HCT116 (cell line): ENCODE data around the gene HMCES.

Experiments
- EZH2 ChIP-seq: fragments of 200-600 bp; sonication (generic); IDR thresholded peaks from 2 replicates; pipeline ENCODE4 v1.6.1; 2017; ENCODE audit warnings: antibody characterized with exemption, mixed run types
- POLR2A ChIP-seq: IDR thresholded peaks from 2 replicates; pipeline ENCODE4 v1.7.0; 2011; ENCODE audit warnings: borderline replicate concordance; ENCODE audit not compliant: insufficient read depth, insufficient read length; ENCODE audit errors: extremely low read depth
- TF ChIP-seq, protein P1 (sequence below), 3 experiments: fragments of 200-600 bp in 1 of 3; sonication (generic) in 1 of 3; IDR thresholded peaks in 2 of 3; conservative IDR thresholded peaks in 1 of 3; 2 replicates each; pipeline ENCODE4 v1.5.1; 2012 to 2017; ENCODE audit warnings: low read depth in 2 of 3, low read length in 2 of 3, antibody characterized with exemption in 1 of 3, borderline replicate concordance in 1 of 3, control low read depth in 1 of 3, mild to moderate bottlenecking in 1 of 3, mixed read lengths in 1 of 3, mixed run types in 1 of 3, moderate library complexity in 1 of 3; ENCODE audit not compliant: insufficient read depth in 1 of 3

DNA sequence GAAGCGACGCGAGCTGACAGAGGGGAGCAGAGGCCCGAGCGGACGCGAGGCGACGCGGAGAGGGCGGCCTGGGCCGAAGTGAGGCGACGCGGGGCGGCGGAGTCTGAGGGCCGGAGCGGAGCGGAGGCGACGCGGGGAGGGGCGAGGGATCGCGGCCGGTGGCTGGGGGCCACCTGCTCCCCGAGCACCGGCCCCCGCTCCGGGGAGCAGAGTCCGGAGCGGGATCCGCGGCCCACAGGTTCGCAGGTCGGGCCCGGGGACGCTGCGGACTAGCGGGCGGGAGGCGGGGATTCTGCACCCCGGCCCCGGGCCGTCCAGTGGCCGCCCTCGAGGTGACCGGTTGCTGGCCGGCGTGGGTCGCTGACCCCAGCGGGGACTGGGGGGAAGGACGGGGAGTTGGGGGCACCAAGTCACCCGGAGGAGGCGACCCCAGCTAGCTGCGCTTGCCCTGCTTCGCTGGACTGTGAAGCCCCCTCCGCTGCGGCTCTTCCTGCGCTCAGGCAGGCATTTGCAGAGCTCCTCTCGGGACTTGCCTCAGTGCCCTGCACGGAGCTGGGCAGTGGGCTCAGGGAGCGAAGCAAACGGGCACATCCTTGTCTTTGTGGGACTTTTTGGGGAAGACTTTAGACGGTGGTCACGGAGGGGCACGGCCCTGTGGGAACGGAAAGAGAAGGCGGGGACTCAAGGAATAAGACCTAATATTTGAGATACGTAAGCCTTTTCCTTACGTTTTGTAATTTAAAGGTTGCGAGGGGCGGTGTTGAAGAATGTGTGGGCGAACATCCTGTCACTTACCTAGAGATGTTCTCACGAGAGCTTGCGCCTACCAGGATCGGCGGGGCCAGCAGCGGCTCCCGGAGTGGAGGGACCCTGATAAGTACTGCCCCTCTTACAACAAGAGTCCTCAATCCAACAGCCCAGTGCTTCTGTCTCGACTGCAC is 566 bp downstream of the HMCES start:
- TF ChIP-seq POLR2A, result no peak
- TF ChIP-seq, protein P1, sequence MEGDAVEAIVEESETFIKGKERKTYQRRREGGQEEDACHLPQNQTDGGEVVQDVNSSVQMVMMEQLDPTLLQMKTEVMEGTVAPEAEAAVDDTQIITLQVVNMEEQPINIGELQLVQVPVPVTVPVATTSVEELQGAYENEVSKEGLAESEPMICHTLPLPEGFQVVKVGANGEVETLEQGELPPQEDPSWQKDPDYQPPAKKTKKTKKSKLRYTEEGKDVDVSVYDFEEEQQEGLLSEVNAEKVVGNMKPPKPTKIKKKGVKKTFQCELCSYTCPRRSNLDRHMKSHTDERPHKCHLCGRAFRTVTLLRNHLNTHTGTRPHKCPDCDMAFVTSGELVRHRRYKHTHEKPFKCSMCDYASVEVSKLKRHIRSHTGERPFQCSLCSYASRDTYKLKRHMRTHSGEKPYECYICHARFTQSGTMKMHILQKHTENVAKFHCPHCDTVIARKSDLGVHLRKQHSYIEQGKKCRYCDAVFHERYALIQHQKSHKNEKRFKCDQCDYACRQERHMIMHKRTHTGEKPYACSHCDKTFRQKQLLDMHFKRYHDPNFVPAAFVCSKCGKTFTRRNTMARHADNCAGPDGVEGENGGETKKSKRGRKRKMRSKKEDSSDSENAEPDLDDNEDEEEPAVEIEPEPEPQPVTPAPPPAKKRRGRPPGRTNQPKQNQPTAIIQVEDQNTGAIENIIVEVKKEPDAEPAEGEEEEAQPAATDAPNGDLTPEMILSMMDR (IDR thresholded peaks at IDR 0.05 in 2 of 3, conservative IDR thresholded peaks at IDR 0.05 in 1 of 3; ENCODE audit: borderline replicate concordance in 1 of 3, insufficient read depth in 1 of 3, low read depth in 2 of 3, low read length in 2 of 3), result no peak
- no peak for TF ChIP-seq EZH2
